Testis (tissue), 2 donors: ENCODE data around the gene PEX14.

Experiments
- CTCF ChIP-seq, 3 experiments: fragments of 450-650 bp in 2 of 3; fragments of 200-600 bp in 1 of 3; sonication (generic) in 1 of 3; IDR thresholded peaks; one replicate each; pipeline ENCODE4 v1.5.1; 2016 to 2019; ENCODE audit warnings: antibody characterized with exemption in 3 of 3, mild to moderate bottlenecking in 2 of 3, moderate library complexity in 1 of 3
- POLR2A ChIP-seq: fragments of 450-650 bp; IDR thresholded peaks from one replicate; pipeline ENCODE4 v1.6.1; 2017; ENCODE audit warnings: antibody characterized with exemption, mild to moderate bottlenecking, moderate library complexity

- TF ChIP-seq CTCF (IDR thresholded peaks at IDR 0.05) = no peak
- no peak for TF ChIP-seq POLR2A
Observed at GRCh38 chr1:10662824-10663677, 188.3 kb downstream of the PEX14 start.
